A673 (cell line): ENCODE results near the gene ARHGAP15. TPM values are rescaled to one million over a fixed set of nuclear protein-coding genes. Genes with fewer than 3 reads are reported as not detected.

Experiments used
- BruUV-seq: library from RNA; stranded (reverse); fragments of 400-500 nt; replicated peaks from 2 replicates; lab custom pipeline; 2021; lab: Mats Ljungman, UMichigan
- CTCF ChIA-PET: fragments of 300-600 bp; sonication (Branson Sonifier 250); formaldehyde crosslinking; loops from one replicate; lab custom pipeline; 2022; ENCODE audit warnings: antibody characterized with exemption; lab: Charles Lee
- POLR2A ChIA-PET: fragments of 300-600 bp; sonication (Branson Sonifier 250); formaldehyde crosslinking; loops from one replicate; lab custom pipeline; 2022; ENCODE audit warnings: antibody characterized with exemption; ENCODE audit not compliant: low non-redundant PET; lab: Charles Lee
- DNase-seq: peaks from one replicate; pipeline ENCODE4 v3.0.0-alpha.2; 2015; ENCODE audit warnings: low spot score
- H3K27ac ChIP-seq: fragments of 200-600 bp; sonication (generic); 2 replicates; pipeline ENCODE4 v1.5.1; 2016; ENCODE audit warnings: mixed run types, low read depth, mild to moderate bottlenecking, mixed read lengths, antibody characterized with exemption, low read length; ENCODE audit not compliant: poor library complexity, severe bottlenecking
- H3K27me3 ChIP-seq: fragments of 200-600 bp; sonication (generic); replicated peaks from 2 replicates; pipeline ENCODE4 v1.6.1; 2017; ENCODE audit warnings: mixed run types, low read depth, mild to moderate bottlenecking, mixed read lengths, antibody characterized with exemption, low read length; ENCODE audit not compliant: insufficient read depth, poor library complexity
- H3K36me3 ChIP-seq: fragments of 200-600 bp; sonication (generic); 2 replicates; pipeline ENCODE4 v1.6.1; 2016; ENCODE audit warnings: mixed run types, mild to moderate bottlenecking, mixed read lengths, antibody characterized with exemption, low read length; ENCODE audit not compliant: insufficient read depth, poor library complexity, severe bottlenecking
- H3K4me1 ChIP-seq: fragments of 200-600 bp; sonication (generic); 2 replicates; pipeline ENCODE4 v1.6.1; 2017; ENCODE audit warnings: mixed run types, mild to moderate bottlenecking, mixed read lengths, antibody characterized with exemption, low read length; ENCODE audit not compliant: insufficient read depth, poor library complexity, severe bottlenecking
- H3K4me3 ChIP-seq: fragments of 200-600 bp; sonication (generic); 2 replicates; pipeline ENCODE4 v1.5.1; 2016; ENCODE audit warnings: low read depth, mixed run types, mild to moderate bottlenecking, mixed read lengths, low read length; ENCODE audit not compliant: poor library complexity, severe bottlenecking
- H3K9me3 ChIP-seq: fragments of 200-600 bp; sonication (generic); 2 replicates; pipeline ENCODE4 v1.6.1; 2016; ENCODE audit warnings: mixed run types, low read depth, mild to moderate bottlenecking, mixed read lengths, antibody characterized with exemption, low read length; ENCODE audit not compliant: poor library complexity, severe bottlenecking
- CTCF ChIP-seq: fragments of 300-800, 200-600 bp; sonication (generic); conservative IDR thresholded peaks from 2 replicates; pipeline ENCODE4 v1.5.1; 2017; ENCODE audit warnings: low read depth, mild to moderate bottlenecking, antibody characterized with exemption, low read length, moderate library complexity, mixed read lengths
- EZH2 ChIP-seq: fragments of 200-600 bp; sonication (generic); IDR thresholded peaks from 2 replicates; pipeline ENCODE4 v1.6.1; 2017; ENCODE audit warnings: borderline replicate concordance, low read depth, mild to moderate bottlenecking, mixed read lengths, antibody characterized with exemption, low read length; ENCODE audit not compliant: poor library complexity, severe bottlenecking
- intact Hi-C: fragments of 100-400 bp; cut with micrococcal nuclease; formaldehyde crosslinking; loops from one replicate; pipeline ENCODE4 v1.10.0; 2022; ENCODE audit not compliant: unreplicated experiment
- total RNA-seq: library from RNA; stranded (reverse); gene quantifications from 2 replicates; pipeline ENCODE4 v1.2.3, GENCODE V29; 2021

ARHGAP15 gene
- total RNA-seq, 1 experiment from 2014 or later = not detected

DNA sequence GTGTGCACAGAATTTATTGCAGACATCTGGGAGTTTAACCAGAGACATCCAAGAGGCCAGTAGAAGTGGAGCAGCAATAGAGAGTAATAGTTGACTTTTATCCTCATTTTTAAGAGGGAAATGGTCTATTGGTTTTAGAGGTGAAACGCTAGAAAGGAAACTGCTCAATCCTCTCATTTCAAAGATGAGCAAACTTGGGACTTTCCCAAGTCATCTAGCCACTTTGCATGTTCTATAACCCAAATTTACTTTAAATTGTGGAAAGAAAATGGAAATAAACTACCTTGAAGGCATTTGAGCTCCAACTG, 601.7 kb downstream of the ARHGAP15 start:
- no peak for TF ChIP-seq EZH2
- no peak for TF ChIP-seq CTCF
- ChIA-PET POLR2A (no interaction called here), CTCF (no interaction called here)
- intact Hi-C loops = no loop called here
- Histone ChIP-seq H3K36me3 (no peaks in the 10 kb centered on the region), H3K4me3 (no peak overlapping the region), H3K9me3 (no peaks in the 10 kb centered on the region), H3K27ac (no peak overlapping the region), H3K4me1 (no peaks in the 10 kb centered on the region), H3K27me3 (no peaks in the 10 kb centered on the region)
- no peak for DNase-seq
- BruUV-seq = no TSS peak

- Histone ChIP-seq H3K27me3 (no peaks in the 10 kb centered on the region), H3K4me1 (peaks cover under 1% of the 10 kb centered on the region), H3K4me3 (no peak overlapping the region), H3K9me3 (no peaks in the 10 kb centered on the region), H3K36me3 (no peaks in the 10 kb centered on the region), H3K27ac (no peak overlapping the region)
- DNase-seq = no peak
- intact Hi-C loops = no loop called here
- no peak for TF ChIP-seq EZH2
- TF ChIP-seq CTCF = no peak
- no TSS peak for BruUV-seq
- ChIA-PET POLR2A (no interaction called here), CTCF (no interaction called here)
Measured at GRCh38 chr2:143732076-143732475, 602.9 kb downstream of the ARHGAP15 start.

GRCh38 chr2:143732871-143733270, 603.7 kb downstream of the ARHGAP15 start:
- ChIA-PET POLR2A (no interaction called here), CTCF (no interaction called here)
- Histone ChIP-seq H3K36me3 (no peaks in the 10 kb centered on the region), H3K4me1 (peaks cover 4% of the 10 kb centered on the region), H3K9me3 (no peaks in the 10 kb centered on the region), H3K4me3 (no peak overlapping the region), H3K27ac (no peak overlapping the region), H3K27me3 (no peaks in the 10 kb centered on the region)
- no peak for TF ChIP-seq CTCF
- no peak for DNase-seq
- no TSS peak for BruUV-seq
- intact Hi-C loops = no loop called here

- BruUV-seq = no TSS peak
- POLR2A ChIA-PET = no interaction called here
- Histone ChIP-seq H3K4me1 (peaks cover 4% of the 10 kb centered on the region), H3K4me3 (no peak overlapping the region), H3K27me3 (no peaks in the 10 kb centered on the region), H3K36me3 (no peaks in the 10 kb centered on the region), H3K27ac (no peak overlapping the region), H3K9me3 (no peaks in the 10 kb centered on the region)
- DNase-seq = no peak
- no peak for TF ChIP-seq EZH2
- TF ChIP-seq CTCF = no peak
- CTCF ChIA-PET = no interaction called here
- intact Hi-C loops = no loop called here
Measured at GRCh38 chr2:143734507-143734906, 605.3 kb downstream of the ARHGAP15 start.
